IPS DF 4.7 (cell line): ENCODE measurements around the gene DMPK.

Experiments used
- DNase-seq: peaks from one replicate; pipeline ENCODE4 v3.0.0-alpha.2; 2013; ENCODE audit warnings: low spot score; ENCODE audit errors: extremely low read depth

The DMPK gene

DNA sequence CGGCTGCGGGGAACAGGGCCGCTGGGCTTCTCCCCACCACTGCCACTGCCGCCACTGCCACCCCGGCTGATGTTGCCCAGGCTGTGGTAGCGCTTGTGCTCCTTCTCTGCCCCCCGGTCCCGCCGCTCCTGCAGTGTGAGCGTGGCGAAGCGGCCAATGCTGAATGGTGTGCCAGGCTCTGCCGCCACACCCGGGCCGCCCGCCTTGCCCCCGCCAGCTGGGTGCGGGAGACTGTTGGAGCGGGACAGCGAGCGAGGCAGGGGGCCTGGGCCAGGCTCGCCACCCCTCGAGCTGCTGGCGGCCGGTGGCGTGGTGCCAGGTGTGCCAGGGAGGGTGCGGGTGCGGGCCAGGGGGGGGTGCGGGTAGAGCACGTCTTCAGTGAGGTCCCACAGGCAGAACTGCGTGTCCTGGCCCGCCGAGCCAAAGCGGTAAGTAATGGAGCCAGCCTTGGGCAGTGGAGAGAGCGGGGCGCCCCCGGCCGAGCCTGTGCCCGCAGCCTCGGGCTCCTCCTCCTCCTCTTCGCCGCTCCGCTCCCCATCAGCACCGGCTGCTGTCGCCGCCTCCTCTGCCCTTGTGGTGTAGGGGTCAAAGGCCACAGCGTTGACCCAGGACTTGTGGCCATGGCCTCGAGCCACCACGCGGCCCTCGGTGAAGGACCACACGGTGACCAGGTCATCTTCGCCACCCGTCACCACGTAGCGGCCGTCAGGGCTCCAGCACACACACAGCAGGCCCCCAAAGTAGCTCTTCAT lies 3.7 kb upstream of the DMPK start:
- no peak for DNase-seq

DNA sequence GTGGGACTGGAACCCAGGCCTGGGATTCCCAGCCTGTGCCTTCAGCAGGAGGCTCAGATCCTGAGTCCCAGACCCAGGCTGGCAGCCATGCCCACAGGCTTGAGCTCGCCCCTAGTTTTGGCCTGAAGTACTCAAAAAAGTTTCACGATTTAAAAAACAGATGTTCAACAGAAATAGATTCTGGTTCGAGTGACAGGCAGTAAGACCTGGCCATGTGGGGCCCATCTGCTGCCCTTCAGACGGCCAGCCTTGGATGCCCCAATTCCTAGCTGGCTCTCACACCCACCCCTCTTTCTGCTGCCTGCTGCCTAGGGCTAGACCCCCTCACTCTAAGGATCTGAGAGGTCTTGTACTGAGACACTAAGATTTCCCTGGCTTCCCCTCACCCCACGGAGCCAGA lies 2.8 kb upstream of the DMPK start:
- no peak for DNase-seq

DNA sequence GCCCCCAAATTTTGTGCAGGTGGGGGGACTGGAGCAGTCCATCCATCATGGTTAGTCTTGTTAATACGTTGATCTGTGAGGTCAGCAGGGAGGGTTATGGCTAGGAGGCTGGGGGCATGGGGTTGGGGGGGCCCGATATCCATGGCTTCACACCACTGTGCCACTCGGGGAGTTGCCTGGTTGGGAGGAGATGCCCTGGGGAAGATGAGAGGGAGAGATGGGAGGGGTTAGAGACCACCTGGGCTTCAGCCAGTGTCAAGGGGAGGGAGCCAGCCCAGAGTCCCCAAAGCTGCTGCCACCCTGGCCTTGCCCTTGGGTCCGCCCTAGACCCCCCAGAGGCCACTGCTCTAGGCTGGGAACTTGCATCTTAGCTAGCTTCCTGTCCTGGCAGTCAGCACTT lies 1.8 kb upstream of the DMPK start:
- no peak for DNase-seq

DNA sequence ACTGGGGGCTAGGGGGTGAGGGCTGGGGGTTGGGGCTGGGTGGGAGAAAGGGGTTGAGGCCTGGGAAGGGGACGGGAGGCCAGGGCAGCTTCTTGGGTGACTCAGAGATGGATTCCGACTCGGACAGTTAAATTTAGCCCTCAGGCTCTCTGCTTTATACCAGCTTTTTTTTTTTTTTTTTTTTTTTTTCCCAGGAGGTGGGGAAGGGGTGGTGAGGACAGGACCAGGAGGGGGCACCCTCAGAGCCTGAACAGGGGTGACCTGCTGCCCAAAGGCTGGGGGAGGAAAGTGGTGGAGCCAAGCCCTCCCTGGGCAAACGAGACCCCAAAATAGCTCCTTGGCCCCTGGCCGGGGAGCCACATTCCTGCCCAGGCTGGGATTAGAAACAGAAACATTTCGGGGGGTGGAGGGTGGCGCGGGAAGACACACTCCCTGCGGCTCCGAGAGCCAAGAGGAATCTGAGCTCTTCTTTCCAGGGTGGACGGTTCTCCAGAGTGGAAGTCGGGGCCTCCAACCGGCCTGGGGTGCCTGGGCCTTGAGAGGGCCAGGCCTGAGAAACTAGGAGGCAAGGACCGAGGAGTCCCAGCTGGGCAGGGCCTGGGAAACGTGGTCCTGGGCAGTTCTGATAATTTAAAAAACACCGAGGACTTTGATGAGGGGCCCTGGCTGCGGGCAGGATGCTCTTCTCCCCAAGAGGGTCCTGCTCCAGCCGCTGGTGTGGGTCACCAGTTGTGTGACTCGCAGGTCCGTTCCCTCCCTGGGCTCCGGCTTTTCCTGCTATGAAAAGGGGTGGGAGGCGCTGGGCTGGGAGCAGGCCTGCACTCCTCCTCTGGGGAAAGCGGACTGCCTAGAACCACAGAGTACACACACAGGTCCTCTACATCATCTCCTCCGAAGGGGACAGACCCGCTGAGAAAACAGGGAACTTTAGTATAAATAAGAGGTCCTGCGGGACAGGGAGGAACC lies 813 bp upstream of the DMPK start:
- no peak for DNase-seq

DNA sequence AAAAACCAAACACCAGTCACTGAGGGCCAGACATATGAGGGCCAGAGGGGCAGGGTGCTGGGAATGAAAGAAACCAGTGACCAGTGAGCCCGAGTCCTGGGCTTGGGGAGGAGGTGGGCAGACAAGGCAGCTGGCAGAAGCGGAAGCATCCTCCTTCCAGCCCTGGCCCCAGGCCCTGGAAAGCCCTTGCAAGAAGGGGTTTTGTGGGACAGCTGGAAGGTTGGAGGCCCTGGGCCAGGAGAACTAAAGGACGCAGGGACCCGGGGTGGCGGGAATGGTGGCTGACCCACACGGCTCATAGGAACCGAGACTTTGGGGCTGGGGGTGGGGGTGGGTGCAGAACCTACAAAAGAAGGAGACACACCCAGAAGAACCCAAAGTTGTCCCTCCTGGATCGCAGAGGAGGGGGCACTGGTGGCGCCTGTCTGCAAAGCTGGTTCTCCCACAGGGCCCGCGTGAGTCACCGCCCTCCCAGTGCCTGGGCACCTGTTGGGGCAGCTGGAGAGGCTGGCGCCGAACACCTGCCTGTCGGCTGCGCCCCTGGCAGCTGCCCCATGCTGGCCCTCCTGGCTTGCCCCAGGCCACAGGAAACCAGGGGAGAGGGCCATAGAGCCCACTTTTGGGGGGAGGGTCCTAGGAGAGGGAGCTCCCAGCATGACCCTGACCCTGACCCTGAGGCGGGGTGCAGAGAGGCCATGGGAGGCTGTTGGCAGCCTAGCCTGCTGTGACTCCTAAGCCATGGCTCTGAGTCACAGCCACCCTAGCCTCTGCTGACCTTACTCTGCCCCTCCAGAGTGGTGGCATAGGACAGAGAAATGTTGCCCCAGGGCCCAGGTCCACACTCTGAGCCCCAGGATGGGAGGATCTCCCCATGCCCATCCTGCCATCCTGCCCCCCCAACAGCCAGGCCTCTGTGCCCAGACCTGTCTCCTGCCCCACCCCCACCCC lies 802 bp downstream of the DMPK start:
- no peak for DNase-seq

DNA sequence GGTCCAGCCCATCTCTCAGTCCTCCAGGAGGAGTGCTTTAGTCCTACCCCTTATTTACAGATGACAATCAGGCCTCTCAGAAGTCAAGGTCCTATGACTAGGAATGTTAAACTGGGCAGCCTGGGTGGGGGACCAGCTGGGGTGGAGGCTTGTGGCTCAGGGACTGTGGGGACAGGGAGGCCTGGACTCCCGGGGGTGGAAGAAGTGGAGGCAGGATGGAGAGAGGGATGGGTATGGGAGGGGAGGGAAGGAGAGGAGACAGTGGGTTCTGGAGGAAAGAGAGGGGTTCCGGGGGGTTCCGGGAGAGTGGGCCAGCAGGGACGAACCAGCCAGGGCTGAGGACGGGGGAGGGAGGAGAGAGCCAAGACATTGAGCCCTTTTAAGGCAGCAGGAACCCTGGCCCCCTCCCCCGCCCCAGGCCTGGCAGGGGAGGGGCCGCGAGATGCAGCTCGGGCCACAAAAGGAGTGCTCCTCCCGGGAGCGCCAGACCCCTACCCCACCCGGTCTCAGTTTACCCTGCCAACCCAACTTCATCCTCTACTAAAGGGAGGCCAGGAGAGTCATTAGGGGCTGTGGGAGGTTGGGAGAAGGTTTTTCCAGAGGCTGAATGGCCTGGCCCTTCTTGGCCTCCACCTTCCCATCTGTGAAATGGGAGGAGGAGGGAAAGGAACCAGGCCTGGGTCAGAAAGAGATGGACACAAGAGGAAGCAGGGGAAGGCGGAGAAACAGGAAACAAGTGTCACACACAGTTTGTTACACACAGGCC lies 1.7 kb downstream of the DMPK start:
- no peak for DNase-seq

DNA sequence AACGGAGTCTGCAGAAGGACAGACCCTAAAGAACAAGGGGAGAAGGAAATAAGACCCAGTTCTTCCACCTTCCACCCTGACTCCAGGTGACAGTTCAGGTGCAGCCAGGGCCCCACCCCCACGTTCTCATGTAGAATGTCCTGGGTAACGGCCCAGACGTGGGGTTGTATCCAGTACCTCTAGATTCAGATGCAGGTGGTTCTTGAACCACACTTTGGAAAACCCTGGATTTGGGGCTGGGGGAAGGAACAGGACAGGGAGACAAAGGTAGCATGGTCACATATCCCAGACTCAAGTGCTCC lies 2.2 kb downstream of the DMPK start:
- no peak for DNase-seq

DNA sequence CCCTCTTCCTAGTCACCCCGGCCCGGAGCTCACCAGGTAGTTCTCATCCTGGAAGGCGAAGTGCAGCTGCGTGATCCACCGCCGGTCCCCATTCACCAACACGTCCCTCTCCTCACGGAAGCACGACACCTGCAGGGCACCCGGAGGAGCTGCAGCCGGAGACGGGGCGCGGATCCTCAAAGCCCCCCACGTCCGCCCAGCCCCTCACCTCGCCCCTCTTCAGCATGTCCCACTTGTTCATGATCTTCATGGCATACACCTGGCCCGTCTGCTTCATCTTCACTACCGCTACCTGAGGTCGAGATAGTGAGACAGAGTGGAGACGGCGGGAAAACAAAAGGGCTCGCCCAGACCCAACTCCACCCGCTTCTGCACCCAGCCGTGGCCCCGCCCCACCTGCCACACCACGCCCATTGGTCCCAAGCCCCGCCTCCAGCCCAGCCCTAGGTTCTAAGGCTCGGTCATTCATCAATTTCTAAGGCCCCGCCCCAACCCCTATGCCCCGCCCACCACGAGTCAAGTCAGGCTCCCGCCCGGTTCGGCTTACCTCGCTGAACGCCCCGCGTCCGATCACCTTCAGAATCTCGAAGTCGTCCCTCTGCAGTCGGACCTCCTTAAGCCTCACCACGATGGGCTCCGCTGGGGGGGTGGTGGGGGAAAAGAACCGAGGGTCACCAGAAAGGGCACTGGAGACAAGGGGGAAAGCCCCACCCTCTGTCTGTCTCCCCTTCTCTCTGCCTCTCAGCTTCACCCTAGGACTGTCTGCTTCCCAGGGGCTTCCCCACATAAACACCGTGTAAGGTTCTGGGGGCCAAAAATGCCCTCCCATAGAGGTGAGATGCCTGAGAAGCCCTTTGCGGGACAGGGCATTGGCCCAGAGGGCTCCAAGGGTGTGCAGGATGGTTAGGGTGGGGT lies 2.8 kb downstream of the DMPK start:
- DNase-seq = no peak

DNA sequence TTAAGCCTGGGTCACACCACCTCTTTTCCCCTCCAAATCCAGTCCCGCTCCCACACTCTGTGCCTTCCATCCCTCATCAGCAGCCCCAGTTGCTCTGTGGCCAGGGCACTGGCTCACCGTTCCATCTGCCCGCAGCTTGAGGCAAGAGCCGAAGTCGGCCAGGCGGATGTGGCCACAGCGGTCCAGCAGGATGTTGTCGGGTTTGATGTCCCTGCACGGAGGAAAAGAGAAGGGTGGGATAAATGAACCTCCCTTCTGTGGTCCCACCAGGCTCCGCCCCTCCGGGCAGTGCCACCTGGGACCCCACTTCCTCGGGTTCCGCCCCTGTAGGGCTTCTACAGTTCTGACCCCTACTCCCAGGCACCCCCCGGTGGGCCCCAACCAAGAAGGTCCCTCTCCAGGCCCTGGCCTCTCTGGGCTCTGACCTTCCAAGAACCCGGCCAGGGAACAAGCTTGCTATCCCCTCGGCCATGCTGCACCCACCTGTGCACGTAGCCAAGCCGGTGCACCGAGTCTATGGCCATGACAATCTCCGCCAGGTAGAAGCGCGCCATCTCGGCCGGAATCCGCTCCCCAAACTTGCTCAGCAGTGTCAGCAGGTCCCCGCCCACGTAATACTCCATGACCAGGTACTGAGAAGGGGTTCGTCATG lies 4.2 kb downstream of the DMPK start:
- no peak for DNase-seq

DNA sequence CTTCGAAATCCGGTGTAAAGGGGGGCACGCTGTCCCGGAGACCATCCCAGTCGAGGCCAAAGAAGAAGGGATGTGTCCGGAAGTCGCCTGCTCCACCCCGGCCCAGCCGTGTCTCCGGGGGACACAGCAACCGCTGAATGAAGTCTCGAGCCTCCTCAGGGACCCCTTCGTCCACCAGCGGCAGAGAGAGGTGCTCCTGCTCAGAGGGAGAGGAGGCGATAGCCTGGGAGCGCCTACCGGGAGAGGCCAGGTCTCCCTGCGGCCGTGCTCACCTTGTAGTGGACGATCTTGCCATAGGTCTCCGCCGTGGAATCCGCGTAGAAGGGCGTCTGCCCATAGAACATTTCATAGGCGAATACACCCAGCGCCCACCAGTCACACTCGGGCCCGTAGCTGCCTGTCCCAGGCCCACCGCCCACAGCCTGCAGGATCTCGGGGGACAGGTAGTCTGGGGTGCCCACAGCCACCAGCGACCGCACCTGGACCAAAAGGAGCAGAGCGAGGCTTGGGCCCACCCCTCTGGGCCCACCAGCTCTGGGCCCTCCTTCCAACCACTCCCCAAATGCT lies 4.8 kb downstream of the DMPK start:
- no peak for DNase-seq

DNA sequence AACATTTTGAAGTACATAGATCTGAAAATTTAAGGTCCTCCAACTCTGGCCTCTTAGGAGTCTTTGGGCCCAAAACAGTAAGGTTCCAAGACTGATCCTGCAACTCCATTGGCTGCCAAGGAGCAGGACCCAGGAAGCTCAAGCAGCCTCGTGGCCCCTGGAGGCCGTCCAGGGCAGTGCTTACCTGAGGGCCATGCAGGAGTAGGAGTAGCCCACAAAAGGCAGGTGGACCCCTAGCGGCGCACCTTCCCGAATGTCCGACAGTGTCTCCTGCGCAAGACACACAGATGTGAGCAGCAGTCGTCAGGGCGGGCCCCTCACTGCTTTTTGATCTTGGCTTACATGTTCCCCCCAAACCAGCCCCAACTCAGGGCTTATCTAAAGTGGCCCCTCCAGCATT lies 7.5 kb downstream of the DMPK start:
- DNase-seq = no peak

DNA sequence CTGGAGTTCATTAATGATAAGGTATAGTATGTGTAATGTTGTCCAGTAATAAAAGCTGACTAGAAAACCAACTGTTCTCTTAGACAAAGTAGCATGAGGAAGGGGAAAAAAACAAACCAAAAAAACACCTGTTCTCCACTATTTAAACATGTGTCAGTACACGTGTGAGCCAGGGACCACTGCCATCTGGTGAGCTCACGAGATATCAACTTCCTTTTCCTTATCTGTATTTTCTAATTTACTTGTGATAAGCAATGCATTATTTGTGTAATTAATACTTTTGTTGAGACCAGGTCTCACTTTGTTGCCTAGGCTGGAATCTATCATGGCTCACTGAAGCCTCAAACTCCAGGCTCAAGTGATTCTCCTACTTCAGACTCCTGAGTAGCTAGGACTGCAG lies 8.9 kb downstream of the DMPK start:
- no peak for DNase-seq

DNA sequence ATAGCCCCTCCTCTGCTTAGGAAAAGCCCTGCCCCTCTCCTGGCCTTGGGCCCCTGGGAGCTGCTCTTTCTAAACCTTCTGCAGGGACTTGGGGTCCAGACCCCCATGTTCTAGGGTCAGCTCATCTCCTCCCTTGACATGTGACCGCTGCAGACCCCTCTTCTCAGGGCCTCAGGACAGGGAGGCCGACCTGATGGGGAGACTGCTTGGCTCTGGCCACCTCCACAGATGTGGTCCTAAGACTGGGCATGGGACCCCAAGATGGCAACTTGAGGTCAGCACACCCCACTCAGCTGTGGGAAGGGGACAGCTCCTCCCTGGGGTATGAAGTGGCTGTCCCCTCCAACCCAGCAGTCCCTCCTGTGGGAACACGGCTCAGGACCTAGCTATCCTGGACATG lies 9.4 kb downstream of the DMPK start:
- DNase-seq = no peak

DNA sequence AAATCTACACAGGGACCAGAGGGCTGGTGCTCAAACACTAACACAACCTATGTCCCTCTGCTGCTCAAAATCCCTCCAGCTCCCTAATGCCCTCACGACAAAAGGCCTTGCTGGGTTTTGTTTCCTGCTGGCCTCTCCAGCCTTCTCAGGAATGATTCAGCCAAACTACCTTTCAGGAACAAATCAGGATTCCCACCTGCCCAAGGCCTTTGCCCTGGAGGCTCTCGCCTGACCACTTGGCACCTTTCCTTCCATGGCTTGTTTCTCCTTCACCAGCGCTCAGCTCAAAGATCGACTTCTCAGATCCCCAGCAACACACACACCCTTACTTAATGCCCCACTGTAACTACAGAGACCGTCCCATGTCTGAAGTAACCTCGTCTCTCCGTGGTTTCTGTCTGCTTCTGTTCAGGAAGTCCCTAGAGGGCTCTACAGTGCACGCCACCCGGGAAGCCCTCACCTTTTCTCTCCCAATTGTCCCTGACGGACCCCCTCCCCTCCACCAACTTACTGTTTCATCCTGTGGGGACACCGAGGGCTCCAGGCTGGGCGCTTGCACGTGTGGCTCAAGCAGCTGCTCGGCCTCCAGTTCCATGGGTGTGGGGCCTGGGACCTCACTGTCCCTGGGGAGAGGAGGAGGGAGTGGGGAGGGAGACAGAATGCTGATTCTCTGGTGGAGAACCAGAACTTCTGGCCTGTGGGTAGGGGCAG lies 10.0 kb downstream of the DMPK start:
- no peak for DNase-seq

DNA sequence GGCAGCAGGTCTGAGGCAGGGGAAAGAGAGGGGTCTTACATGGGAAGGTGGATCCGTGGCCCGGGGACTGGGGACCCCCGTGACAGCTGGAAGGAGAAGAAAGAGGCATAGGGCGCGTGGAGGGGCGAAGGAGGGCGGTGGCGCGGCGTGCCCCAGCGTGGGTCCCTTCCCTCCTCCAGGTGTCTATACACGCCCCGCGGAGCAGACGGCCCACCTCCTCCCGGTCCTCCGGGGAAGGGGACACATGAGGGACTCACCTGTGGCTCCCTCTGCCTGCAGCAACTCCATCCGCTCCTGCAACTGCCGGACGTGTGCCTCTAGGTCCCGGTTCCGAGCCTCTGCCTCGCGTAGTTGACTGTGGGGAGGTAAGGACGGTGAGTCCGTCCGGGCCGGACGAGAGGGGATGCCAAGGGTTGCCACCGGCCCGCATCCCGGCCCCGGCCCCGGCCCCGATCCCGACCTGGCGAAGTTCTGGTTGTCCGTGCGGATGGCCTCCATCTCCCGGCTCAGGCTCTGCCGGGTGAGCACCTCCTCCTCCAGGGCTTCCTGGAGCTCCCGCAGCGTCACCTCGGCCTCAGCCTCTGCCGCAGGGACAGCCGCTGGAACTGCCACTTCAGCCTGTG lies 10.9 kb downstream of the DMPK start:
- DNase-seq = no peak

DNA sequence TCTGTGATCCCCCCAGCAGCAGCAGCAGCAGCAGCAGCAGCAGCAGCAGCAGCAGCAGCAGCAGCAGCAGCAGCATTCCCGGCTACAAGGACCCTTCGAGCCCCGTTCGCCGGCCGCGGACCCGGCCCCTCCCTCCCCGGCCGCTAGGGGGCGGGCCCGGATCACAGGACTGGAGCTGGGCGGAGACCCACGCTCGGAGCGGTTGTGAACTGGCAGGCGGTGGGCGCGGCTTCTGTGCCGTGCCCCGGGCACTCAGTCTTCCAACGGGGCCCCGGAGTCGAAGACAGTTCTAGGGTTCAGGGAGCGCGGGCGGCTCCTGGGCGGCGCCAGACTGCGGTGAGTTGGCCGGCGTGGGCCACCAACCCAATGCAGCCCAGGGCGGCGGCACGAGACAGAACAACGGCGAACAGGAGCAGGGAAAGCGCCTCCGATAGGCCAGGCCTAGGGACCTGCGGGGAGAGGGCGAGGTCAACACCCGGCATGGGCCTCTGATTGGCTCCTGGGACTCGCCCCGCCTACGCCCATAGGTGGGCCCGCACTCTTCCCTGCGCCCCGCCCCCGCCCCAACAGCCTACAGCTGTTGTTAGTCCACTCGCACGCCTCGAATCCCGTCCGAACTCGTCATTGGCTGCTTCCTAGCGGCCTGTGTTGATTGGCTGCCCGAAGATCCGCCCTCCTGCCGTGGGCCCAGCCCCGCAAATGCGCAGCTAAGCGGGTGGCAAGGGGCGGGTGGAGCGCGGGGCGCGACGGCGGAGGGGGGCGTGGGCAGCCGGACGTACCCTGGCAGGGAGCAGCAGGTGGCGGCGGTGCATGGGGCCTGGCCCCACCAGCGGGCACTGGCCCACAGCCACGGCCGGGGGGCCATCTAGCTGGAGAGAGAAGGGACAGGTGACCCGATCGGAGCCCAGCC lies 11.8 kb downstream of the DMPK start:
- no peak for DNase-seq

DNA sequence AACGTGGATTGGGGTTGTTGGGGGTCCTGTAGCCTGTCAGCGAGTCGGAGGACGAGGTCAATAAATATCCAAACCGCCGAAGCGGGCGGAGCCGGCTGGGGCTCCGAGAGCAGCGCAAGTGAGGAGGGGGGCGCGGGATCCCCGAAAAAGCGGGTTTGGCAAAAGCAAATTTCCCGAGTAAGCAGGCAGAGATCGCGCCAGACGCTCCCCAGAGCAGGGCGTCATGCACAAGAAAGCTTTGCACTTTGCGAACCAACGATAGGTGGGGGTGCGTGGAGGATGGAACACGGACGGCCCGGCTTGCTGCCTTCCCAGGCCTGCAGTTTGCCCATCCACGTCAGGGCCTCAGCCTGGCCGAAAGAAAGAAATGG lies 12.5 kb downstream of the DMPK start:
- no peak for DNase-seq
